Astrocyte (in vitro differentiated cells and primary cell): Measurements from ENCODE around the gene NBEAL1. TPM values are rescaled to one million over a fixed set of nuclear protein-coding genes. Genes with fewer than 3 reads are reported as not detected.
"Not testable (repeated sequence)": the region's sequence is repeated elsewhere in the genome, so short reads cannot be mapped to it uniquely, and the experiment has no call there.

Source experiments
- DNase-seq: peaks from one replicate; pipeline ENCODE4 v3.0.0-alpha.2; 2010; ENCODE audit warnings: low read depth
- FAIRE-seq: peaks from 2 replicates; lab custom pipeline; 2011; peaks lifted over from hg19 to GRCh38; lab: Jason Lieb, UNC
- H2AFZ ChIP-seq: 2 replicates; pipeline ENCODE4 v1.6.0; 2012; ENCODE audit warnings: low read depth, low read length, inconsistent platforms
- H3K27ac ChIP-seq: 2 replicates; pipeline ENCODE4 v1.5.1; 2011; ENCODE audit warnings: low read depth, low read length, inconsistent platforms
- H3K27me3 ChIP-seq: 2 replicates; pipeline ENCODE4 v1.6.0; 2011; ENCODE audit warnings: low read length, inconsistent platforms; ENCODE audit not compliant: insufficient read depth
- H3K36me3 ChIP-seq: 2 replicates; pipeline ENCODE4 v1.5.1; 2011; ENCODE audit warnings: low read length, inconsistent platforms; ENCODE audit not compliant: insufficient read depth
- H3K4me1 ChIP-seq: 2 replicates; pipeline ENCODE4 v1.5.1; 2011; ENCODE audit warnings: low read length, inconsistent platforms; ENCODE audit not compliant: insufficient read depth
- H3K4me2 ChIP-seq: 2 replicates; pipeline ENCODE4 v1.6.0; 2012; ENCODE audit warnings: low read length, inconsistent platforms
- H3K4me3 ChIP-seq: 2 replicates; pipeline ENCODE4 v1.5.1; 2011; ENCODE audit warnings: low read depth, mild to moderate bottlenecking, low read length, inconsistent platforms; ENCODE audit not compliant: insufficient read depth
- H3K79me2 ChIP-seq: 2 replicates; pipeline ENCODE4 v1.6.0; 2012; ENCODE audit warnings: mild to moderate bottlenecking, low read length, inconsistent platforms; ENCODE audit not compliant: insufficient read depth
- H3K9ac ChIP-seq: 2 replicates; pipeline ENCODE4 v1.6.0; 2012; ENCODE audit warnings: mild to moderate bottlenecking, low read length, inconsistent platforms
- H3K9me3 ChIP-seq: 2 replicates; pipeline ENCODE4 v1.5.1; 2012; ENCODE audit warnings: low read depth, mild to moderate bottlenecking, low read length, inconsistent platforms; ENCODE audit not compliant: insufficient read depth
- H4K20me1 ChIP-seq: 2 replicates; pipeline ENCODE4 v1.6.0; 2012; ENCODE audit warnings: low read length, inconsistent platforms; ENCODE audit not compliant: insufficient read depth
- H3K27ac Mint-ChIP-seq: one replicate; pipeline ENCODE4 v1.8.0; 2021; ENCODE audit warnings: mild to moderate bottlenecking, mixed read lengths; ENCODE audit not compliant: unreplicated experiment
- H3K27me3 Mint-ChIP-seq: one replicate; pipeline ENCODE4 v1.8.0; 2021; ENCODE audit warnings: low read depth, mixed read lengths; ENCODE audit not compliant: unreplicated experiment
- H3K36me3 Mint-ChIP-seq: one replicate; pipeline ENCODE4 v1.8.0; 2021; ENCODE audit warnings: low read depth, mixed read lengths; ENCODE audit not compliant: unreplicated experiment
- H3K4me1 Mint-ChIP-seq: one replicate; pipeline ENCODE4 v1.8.0; 2021; ENCODE audit warnings: low read depth, mixed read lengths; ENCODE audit not compliant: unreplicated experiment
- H3K4me3 Mint-ChIP-seq: one replicate; pipeline ENCODE4 v1.8.0; 2021; ENCODE audit warnings: mild to moderate bottlenecking, moderate library complexity, mixed read lengths; ENCODE audit not compliant: unreplicated experiment
- H3K9me3 Mint-ChIP-seq: one replicate; pipeline ENCODE4 v1.8.0; 2021; ENCODE audit warnings: mild to moderate bottlenecking, mixed read lengths; ENCODE audit not compliant: unreplicated experiment
- CTCF ChIP-seq: IDR thresholded peaks from 2 replicates; pipeline ENCODE4 v1.5.1; 2011; ENCODE audit warnings: low read depth, mild to moderate bottlenecking, inconsistent platforms, low read length, moderate library complexity; ENCODE audit not compliant: insufficient read depth
- EZH2 ChIP-seq: IDR thresholded peaks from 2 replicates; pipeline ENCODE4 v1.6.1; 2012; ENCODE audit warnings: mild to moderate bottlenecking, low read length, inconsistent platforms; ENCODE audit not compliant: insufficient read depth
- total RNA-seq: library from RNA; stranded (reverse); gene quantifications from 2 replicates; pipeline ENCODE4 v1.2.1, GENCODE V29; 2021

Gene NBEAL1
- total RNA-seq, 1 donor from 2014 or later: 33.4 TPM

GRCh38 chr2:203143391-203143790 is 128.7 kb downstream of the NBEAL1 start:
- Mint-ChIP-seq H3K4me3 (no peak overlapping the region), H3K27ac (no peak overlapping the region), H3K36me3 (peaks cover 2% of the 10 kb centered on the region), H3K9me3 (no peaks in the 10 kb centered on the region), H3K4me1 (no peaks in the 10 kb centered on the region), H3K27me3 (no peaks in the 10 kb centered on the region)
- Histone ChIP-seq H3K4me3 (no peak overlapping the region), H3K9me3 (no peaks in the 10 kb centered on the region), H3K36me3 (peaks cover 13% of the 10 kb centered on the region), H3K4me1 (no peaks in the 10 kb centered on the region), H3K27ac (no peak overlapping the region), H2AFZ (no peak overlapping the region), H3K27me3 (no peaks in the 10 kb centered on the region), H3K79me2 (no peaks in the 10 kb centered on the region), H4K20me1 (no peaks in the 10 kb centered on the region), H3K4me2 (no peak overlapping the region), H3K9ac (no peak overlapping the region)
- DNase-seq (no peak), FAIRE-seq (no peak)
- TF ChIP-seq CTCF (no peak), EZH2 (no peak)

- Mint-ChIP-seq H3K4me3 (no peak overlapping the region), H3K36me3 (peaks cover 8% of the 10 kb centered on the region), H3K9me3 (no peaks in the 10 kb centered on the region), H3K4me1 (no peaks in the 10 kb centered on the region), H3K27me3 (no peaks in the 10 kb centered on the region), H3K27ac (no peak overlapping the region)
- TF ChIP-seq CTCF (no peak), EZH2 (no peak)
- no peak overlapping the region for H3K4me3 ChIP-seq
- DNase-seq (no peak), FAIRE-seq (no peak)
- H3K4me2 ChIP-seq: no peak overlapping the region
- H3K79me2 ChIP-seq: no peaks in the 10 kb centered on the region
- no peak overlapping the region for H3K9ac ChIP-seq
- H3K27ac ChIP-seq: no peak overlapping the region
- H3K27me3 ChIP-seq: no peaks in the 10 kb centered on the region
- H4K20me1 ChIP-seq: no peaks in the 10 kb centered on the region
- H3K9me3 ChIP-seq: no peaks in the 10 kb centered on the region
- no peak overlapping the region for H2AFZ ChIP-seq
- H3K4me1 ChIP-seq: no peaks in the 10 kb centered on the region
- peaks cover 20% of the 10 kb centered on the region for H3K36me3 ChIP-seq
These were observed 134.5 kb downstream of the NBEAL1 start for GRCh38 chr2:203149194-203149593.

GRCh38 chr2:203155406-203155805 is 140.7 kb downstream of the NBEAL1 start:
- TF ChIP-seq EZH2: no peak
- TF ChIP-seq CTCF: no peak
- no peak for DNase-seq

GRCh38 chr2:203162722-203163121 is 148.0 kb downstream of the NBEAL1 start:
- not testable (repeated sequence) for H3K9ac ChIP-seq, H3K9me3 Mint-ChIP-seq, H3K36me3 ChIP-seq, H3K4me3 ChIP-seq, H3K4me2 ChIP-seq, H3K27me3 Mint-ChIP-seq, H3K36me3 Mint-ChIP-seq, DNase-seq, H4K20me1 ChIP-seq, H2AFZ ChIP-seq, H3K27me3 ChIP-seq, H3K27ac Mint-ChIP-seq, H3K27ac ChIP-seq, H3K4me3 Mint-ChIP-seq, H3K4me1 ChIP-seq, H3K79me2 ChIP-seq, H3K4me1 Mint-ChIP-seq, FAIRE-seq, H3K9me3 ChIP-seq

More at GRCh38 chr2:203155406-203155805, 140.7 kb downstream of the NBEAL1 start:
- Mint-ChIP-seq H3K27me3 (no peaks in the 10 kb centered on the region), H3K4me3 (no peak overlapping the region), H3K36me3 (peaks cover 5% of the 10 kb centered on the region), H3K9me3 (no peaks in the 10 kb centered on the region), H3K27ac (no peak overlapping the region), H3K4me1 (no peaks in the 10 kb centered on the region)
- no peak overlapping the region for H3K27ac ChIP-seq
- H3K36me3 ChIP-seq: no peaks in the 10 kb centered on the region
- H3K9ac ChIP-seq: no peak overlapping the region
- no peaks in the 10 kb centered on the region for H3K9me3 ChIP-seq
- no peaks in the 10 kb centered on the region for H3K4me1 ChIP-seq
- no peaks in the 10 kb centered on the region for H4K20me1 ChIP-seq
- no peaks in the 10 kb centered on the region for H3K79me2 ChIP-seq
- no peak overlapping the region for H3K4me2 ChIP-seq
- FAIRE-seq: no peak
- H3K27me3 ChIP-seq: no peaks in the 10 kb centered on the region
- no peak overlapping the region for H3K4me3 ChIP-seq
- H2AFZ ChIP-seq: no peak overlapping the region
